Body of pancreas (tissue), 4 donors: ENCODE data around the gene SNX17. TPM values are rescaled to one million over a fixed set of nuclear protein-coding genes. Genes with fewer than 3 reads are reported as not detected.
A peak's percentile ranks its signal among the peaks of the same experiment; 100 is the strongest.

ENCODE experiments used
- ATAC-seq: fragments of 150-250 bp; one replicate; pipeline ENCODE4 v1.9.1; 2016
- DNase-seq, 4 donors: peaks; one replicate each; pipeline ENCODE4 v3.0.0-alpha.2; 2019
- H3K27ac ChIP-seq, 4 donors: fragments of 200-600 bp; sonication (generic); 1 replicate in 3 of 4; 2 replicates in 1 of 4; pipeline versions ENCODE4 v1.5.1 to v1.6.1; 2016 to 2019; ENCODE audit warnings: mild to moderate bottlenecking in 1 of 4, mixed read lengths in 1 of 4, moderate library complexity in 1 of 4
- H3K27me3 ChIP-seq, 2 donors: fragments of 200-600 bp; sonication (generic); one replicate each; pipeline ENCODE4 v1.6.0; 2016; ENCODE audit warnings: mild to moderate bottlenecking in 1 of 2
- H3K36me3 ChIP-seq, 2 donors: fragments of 200-600 bp; sonication (generic); replicated peaks in 1 of 2; 2 replicates each; pipeline ENCODE4 v1.5.1; 2016; ENCODE audit warnings: low read depth in 2 of 2; ENCODE audit not compliant: insufficient read depth in 1 of 2
- H3K4me1 ChIP-seq: fragments of 200-600 bp; sonication (generic); one replicate; pipeline ENCODE4 v1.6.0; 2016
- H3K4me3 ChIP-seq, 2 donors: fragments of 200-600 bp; sonication (generic); 1 replicate in 1 of 2; 2 replicates in 1 of 2; pipeline ENCODE4 v1.5.1; 2016 to 2019
- H3K9me3 ChIP-seq, 3 donors: fragments of 200-600 bp; sonication (generic); 1 replicate in 2 of 3; 2 replicates in 1 of 3; pipeline ENCODE4 v1.5.1; 2016
- POLR2A ChIP-seq, 3 donors: fragments of 450-650 bp; IDR thresholded peaks; one replicate each; pipeline ENCODE4 v1.6.1; 2016; ENCODE audit warnings: antibody characterized with exemption in 3 of 3, mild to moderate bottlenecking in 2 of 3
- WGBS, 2 donors: methylation state at CpG; one replicate each; pipeline ENCODE4 v1.1.5; 2017; 5-methylcytosine and 5-hydroxymethylcytosine counted together
- intact Hi-C: fragments of 100-400 bp; cut with DNase I; formaldehyde crosslinking; loops from one replicate; pipeline ENCODE4 v1.15.1; 2023
- total RNA-seq, 2 donors: library from RNA; depleted of rRNA; stranded (reverse); fragments of >200 nt; gene quantifications; one replicate each; pipeline ENCODE4 v1.1.0, GENCODE V29; 2016
- TF ChIP-seq, protein P1 (sequence below), 7 experiments: fragments of 450-650 bp in 4 of 7; fragments of 200-600 bp in 3 of 7; sonication (generic) in 3 of 7; IDR thresholded peaks; one replicate each; pipeline ENCODE4 v1.5.1; 2016 to 2019; ENCODE audit warnings: antibody characterized with exemption in 7 of 7

The SNX17 gene
- total RNA-seq, 2 donors from 2014 or later, result 50.4 to 70.8 TPM

- TF ChIP-seq, protein P1, sequence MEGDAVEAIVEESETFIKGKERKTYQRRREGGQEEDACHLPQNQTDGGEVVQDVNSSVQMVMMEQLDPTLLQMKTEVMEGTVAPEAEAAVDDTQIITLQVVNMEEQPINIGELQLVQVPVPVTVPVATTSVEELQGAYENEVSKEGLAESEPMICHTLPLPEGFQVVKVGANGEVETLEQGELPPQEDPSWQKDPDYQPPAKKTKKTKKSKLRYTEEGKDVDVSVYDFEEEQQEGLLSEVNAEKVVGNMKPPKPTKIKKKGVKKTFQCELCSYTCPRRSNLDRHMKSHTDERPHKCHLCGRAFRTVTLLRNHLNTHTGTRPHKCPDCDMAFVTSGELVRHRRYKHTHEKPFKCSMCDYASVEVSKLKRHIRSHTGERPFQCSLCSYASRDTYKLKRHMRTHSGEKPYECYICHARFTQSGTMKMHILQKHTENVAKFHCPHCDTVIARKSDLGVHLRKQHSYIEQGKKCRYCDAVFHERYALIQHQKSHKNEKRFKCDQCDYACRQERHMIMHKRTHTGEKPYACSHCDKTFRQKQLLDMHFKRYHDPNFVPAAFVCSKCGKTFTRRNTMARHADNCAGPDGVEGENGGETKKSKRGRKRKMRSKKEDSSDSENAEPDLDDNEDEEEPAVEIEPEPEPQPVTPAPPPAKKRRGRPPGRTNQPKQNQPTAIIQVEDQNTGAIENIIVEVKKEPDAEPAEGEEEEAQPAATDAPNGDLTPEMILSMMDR (IDR thresholded peaks at IDR 0.05), result peak in 1 of 7 experiments; percentile 5
- TF ChIP-seq POLR2A (IDR thresholded peaks at IDR 0.05), result peak; percentile 51 to 88 (median 83)
- H3K36me3 ChIP-seq, result peaks cover 4 to 26% of the 10 kb centered on the region in 2 donors
- H3K27me3 ChIP-seq, result no peaks in the 10 kb centered on the region
- H3K9me3 ChIP-seq, result no peaks in the 10 kb centered on the region
- DNase-seq, result peak; percentile 97
- WGBS, 2 donors, result 13 to 26% methylated on average over 27 to 65 of the region's 67 CpGs
- H3K4me3 ChIP-seq, result peak within 1 kb of the TSS; percentile 16 to 66
- H3K27ac ChIP-seq, result peak within 1 kb of the TSS; percentile 73 to 93 (median 90)
- H3K4me1 ChIP-seq, result peaks cover 29% of the 10 kb centered on the region
- ATAC-seq, result peak; percentile 97
- intact Hi-C loops, result no loop called here
These were observed 10.5 kb downstream of the SNX17 start, which contains the start of gene ZNF513 for GRCh38 chr2:27380626-27381545. TSS of gene ZNF513 (minus strand) at chr2:27380734. CDS start at chr2:27380526, 208 bp downstream.

- no peak for ATAC-seq
- Histone ChIP-seq H3K9me3 (no peaks in the 10 kb centered on the region), H3K36me3 (peaks cover 0 to 18% of the 10 kb centered on the region in 2 donors), H3K27ac (peak overlapping the region; percentile 73 to 93 (median 90)), H3K4me1 (peaks cover 29% of the 10 kb centered on the region), H3K4me3 (no peak overlapping the region), H3K27me3 (no peaks in the 10 kb centered on the region)
- DNase-seq, result no peak
- no peak for TF ChIP-seq POLR2A (IDR thresholded peaks at IDR 0.05)
- TF ChIP-seq, protein P1 (IDR thresholded peaks at IDR 0.05), result no peak
- 83 to 88% methylated on average over 8 to 10 of the region's 10 CpGs for WGBS, 2 donors
- intact Hi-C loops, result no loop called here
These were observed 11.3 kb downstream of the SNX17 start for GRCh38 chr2:27381577-27382181.

- DNase-seq (no peak), ATAC-seq (no peak)
- WGBS, 2 donors, result 91 to 92% methylated on average over 9 of the region's 9 CpGs
- H3K36me3 ChIP-seq, result peaks cover 0 to 2% of the 10 kb centered on the region in 2 donors
- no peaks in the 10 kb centered on the region for H3K27me3 ChIP-seq
- TF ChIP-seq POLR2A (IDR thresholded peaks at IDR 0.05), result no peak
- TF ChIP-seq, protein P1 (IDR thresholded peaks at IDR 0.05), result no peak
- no peak overlapping the region for H3K4me3 ChIP-seq
- H3K27ac ChIP-seq, result no peak overlapping the region
- intact Hi-C loops, result no loop called here
- H3K9me3 ChIP-seq, result no peaks in the 10 kb centered on the region
- no peaks in the 10 kb centered on the region for H3K4me1 ChIP-seq
These were observed 20.6 kb downstream of the SNX17 start for GRCh38 chr2:27390822-27391679.

GRCh38 chr2:27393225-27393624 is 22.8 kb downstream of the SNX17 start:
- TF ChIP-seq, protein P1 (IDR thresholded peaks at IDR 0.05), result no peak
- TF ChIP-seq POLR2A (IDR thresholded peaks at IDR 0.05), result no peak
- intact Hi-C loops, result no loop called here
- Histone ChIP-seq H3K4me3 (no peak overlapping the region), H3K27me3 (no peaks in the 10 kb centered on the region), H3K36me3 (peaks cover 0 to 2% of the 10 kb centered on the region in 2 donors), H3K9me3 (no peaks in the 10 kb centered on the region), H3K27ac (no peak overlapping the region), H3K4me1 (no peaks in the 10 kb centered on the region)
- WGBS, 2 donors, result 94 to 97% methylated on average over 33 of the region's 33 CpGs
- ATAC-seq (no peak), DNase-seq (no peak)
